Measurements from ENCODE around the gene CACNG4. TPM values are rescaled to one million over a fixed set of nuclear protein-coding genes. Genes with fewer than 3 reads are reported as not detected.

Gene CACNG4
- total and polyA plus RNA-seq, 9 of the 15 experiments (the other 6 are each of a cell fraction or from before 2014, with no cell fraction given): 0.07 TPM; not detected in 8

DNA sequence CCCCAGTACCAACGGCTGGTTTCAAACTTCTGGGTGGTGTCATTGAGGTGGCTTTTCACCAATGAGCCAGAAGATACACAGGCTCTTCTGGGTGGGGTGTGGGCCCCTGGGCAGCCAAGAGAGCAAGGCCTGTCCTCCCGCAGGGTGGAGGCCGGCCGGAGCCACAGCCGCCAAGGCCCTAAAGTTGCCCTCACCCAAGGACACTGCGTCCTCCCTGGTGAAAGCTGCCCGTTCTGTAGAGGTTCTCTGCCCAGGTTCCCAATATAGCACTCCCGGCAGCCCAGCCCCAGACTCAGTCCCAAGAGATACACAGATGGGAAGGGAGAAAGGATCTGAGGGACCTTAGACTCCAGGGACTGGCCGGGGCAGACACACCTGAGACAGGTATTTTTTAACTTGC is 69.1 kb downstream of the CACNG4 start:
- WGBS (ENCODE audit: insufficient coverage, low coverage, missing lambda C conversion rate): 0% methylated on average over 9 of the region's 9 CpGs
- BruUV-seq (replicated peaks): no TSS peak
- no peak overlapping the region for H3K4me2 ChIP-seq (ENCODE audit: insufficient read depth, low read length)
- in situ Hi-C loops (cut with MboI) (no loop called here), intact Hi-C loops (cut with micrococcal nuclease) (no loop called here)
- no peak overlapping the region for H3K27ac ChIP-seq (ENCODE audit: extremely low read depth, low read depth, low read length)
- H3K79me2 ChIP-seq (ENCODE audit: control insufficient read depth, insufficient read depth, low read length): no peaks in the 10 kb centered on the region
- H3K27me3 ChIP-seq (ENCODE audit: control insufficient read depth in 2 of 2, insufficient read depth in 2 of 2, low read length in 2 of 2): peaks cover 43 to 68% of the 10 kb centered on the region in 2 experiments
- TF ChIP-seq KLF6 (CRISPR knock-in tag; IDR thresholded peaks at IDR 0.05; ENCODE audit: borderline replicate concordance) (no peak), ZBTB8A (IDR thresholded peaks at IDR 0.05; ENCODE audit: partially characterized antibody) (no peak), NKRF (IDR thresholded peaks at IDR 0.05; ENCODE audit: borderline replicate concordance) (no peak), ZNF23 (CRISPR knock-in tag; IDR thresholded peaks at IDR 0.05) (no peak), SREBF1 (IDR thresholded peaks at IDR 0.05; ENCODE audit: borderline replicate concordance, low read depth, low read length) (no peak), MEF2D (tag; conservative IDR thresholded peaks at IDR 0.05; ENCODE audit: low read depth) (no peak), ZNF184 (CRISPR knock-in tag; IDR thresholded peaks at IDR 0.05) (no peak), TFAM (CRISPR knock-in tag; conservative IDR thresholded peaks at IDR 0.05) (no peak), SETDB1 (IDR thresholded peaks at IDR 0.05; ENCODE audit: low read length) (no peak)
- H3K4me1 ChIP-seq (replicated peaks in 1 of 2; ENCODE audit: control insufficient read depth in 2 of 2, insufficient read depth in 2 of 2, low read length in 2 of 2): peaks cover 0 to 3% of the 10 kb centered on the region in 2 experiments; a peak in 2 of 5 replicates
- POLR2A ChIA-PET: no interaction called here
- no peak overlapping the region for H3K4me3 ChIP-seq
- H3K9ac ChIP-seq (ENCODE audit: insufficient read depth in 1 of 2, low read depth in 2 of 2, low read length in 2 of 2): no peak overlapping the region
- DNase-seq (ENCODE audit: extremely low read depth in 1 of 4, low spot score in 3 of 4) (no peak), ATAC-seq (no peak), FAIRE-seq (no peak)
- no peaks in the 10 kb centered on the region for H3K9me1 ChIP-seq (ENCODE audit: control insufficient read depth, insufficient read depth, low read length)
- CTCF ChIA-PET (ENCODE audit: low intra/inter-chr PET ratio): no interaction called here
- H4K20me1 ChIP-seq (replicated peaks; ENCODE audit: control insufficient read depth, insufficient read depth, low read length): no peaks in the 10 kb centered on the region
- no peaks in the 10 kb centered on the region for H3K36me3 ChIP-seq (ENCODE audit: control insufficient read depth, insufficient read depth, low read length)
- H2AFZ ChIP-seq (ENCODE audit: low read depth, low read length): no peak overlapping the region
- H3K9me3 ChIP-seq (replicated peaks; ENCODE audit: control insufficient read depth, insufficient read depth, low read depth, low read length): no peaks in the 10 kb centered on the region

All from K562 (cell line).